ENCODE data around the gene B9D2.

- TF ChIP-seq CTCF (IDR thresholded peaks at IDR 0.05) (no peak), EP300 (IDR thresholded peaks at IDR 0.05) (peak in 2 of 4 donors; percentile 4 to 7)
Measured at GRCh38 chr19:41324921-41325639, 38.9 kb downstream of the B9D2 start.
